ENCODE data around the gene URM1.

URM1 gene

GRCh38 chr9:128391956-128392301 is 20.8 kb downstream of the URM1 start:
- no peak overlapping the region for H3K4me3 ChIP-seq (ENCODE audit: low read length)
- no peak for TF ChIP-seq CTCF (IDR thresholded peaks at IDR 0.05; ENCODE audit: low read length)
- TF ChIP-seq EZH2phosphoT487 (IDR thresholded peaks at IDR 0.05; ENCODE audit: low read length): no peak
- TF ChIP-seq EZH2 (optimal IDR thresholded peaks at IDR 0.05; ENCODE audit: low read depth, low read length): no peak
- H2AFZ ChIP-seq (ENCODE audit: low read length): no peak overlapping the region
- H3K9me2 ChIP-seq (replicated peaks; ENCODE audit: insufficient read depth, low read length): no peaks in the 10 kb centered on the region
- no peaks in the 10 kb centered on the region; the same call in 1 of the 2 replicates for H3K36me3 ChIP-seq (replicated peaks; ENCODE audit: insufficient read depth, low read length)
- no peak overlapping the region for H3K4me2 ChIP-seq (ENCODE audit: low read depth, low read length)
- no peaks in the 10 kb centered on the region for H3K79me2 ChIP-seq (ENCODE audit: low read length)
- no peaks in the 10 kb centered on the region for H3K9me3 ChIP-seq (replicated peaks; ENCODE audit: insufficient read depth, low read length)
- no peaks in the 10 kb centered on the region for H3F3A ChIP-seq (ENCODE audit: insufficient read depth, low read length)
- H3K27me3 ChIP-seq (replicated peaks; ENCODE audit: insufficient read depth, low read length): 0 out of 2 replicates have a peak, but pooled peaks cover 2% of the 10 kb centered on the region
- no peaks in the 10 kb centered on the region for H3K4me1 ChIP-seq (ENCODE audit: low read length)
- H3K9ac ChIP-seq (ENCODE audit: low read length): no peak overlapping the region
- H4K20me1 ChIP-seq (ENCODE audit: insufficient read depth, low read length): no peaks in the 10 kb centered on the region
- no peak for DNase-seq
- no peak overlapping the region for H3K27ac ChIP-seq (ENCODE audit: low read length)

GRCh38 chr9:128392302-128393144 is 21.3 kb downstream of the URM1 start:
- Histone ChIP-seq H3K27me3 (replicated peaks; ENCODE audit: insufficient read depth, low read length) (0 out of 2 replicates have a peak, but pooled peaks cover 4% of the 10 kb centered on the region), H3K9ac (ENCODE audit: low read length) (no peak overlapping the region), H4K20me1 (ENCODE audit: insufficient read depth, low read length) (no peaks in the 10 kb centered on the region)

GRCh38 chr9:128393145-128393775 is 22.1 kb downstream of the URM1 start:
- no peak overlapping the region for H3K27ac ChIP-seq (ENCODE audit: low read length)
- no peaks in the 10 kb centered on the region for H3K4me1 ChIP-seq (ENCODE audit: low read length)
- no peak for DNase-seq
- no peak overlapping the region for H3K4me2 ChIP-seq (ENCODE audit: low read depth, low read length)
- H3K9me3 ChIP-seq (replicated peaks; ENCODE audit: insufficient read depth, low read length): no peaks in the 10 kb centered on the region
- H3F3A ChIP-seq (ENCODE audit: insufficient read depth, low read length): no peaks in the 10 kb centered on the region
- no peaks in the 10 kb centered on the region for H3K9me2 ChIP-seq (replicated peaks; ENCODE audit: insufficient read depth, low read length)
- no peak overlapping the region for H3K4me3 ChIP-seq (ENCODE audit: low read length)
- H3K9ac ChIP-seq (ENCODE audit: low read length): no peak overlapping the region
- no peaks in the 10 kb centered on the region for H4K20me1 ChIP-seq (ENCODE audit: insufficient read depth, low read length)
- TF ChIP-seq CTCF (IDR thresholded peaks at IDR 0.05; ENCODE audit: low read length) (no peak), EZH2phosphoT487 (IDR thresholded peaks at IDR 0.05; ENCODE audit: low read length) (no peak), EZH2 (optimal IDR thresholded peaks at IDR 0.05; ENCODE audit: low read depth, low read length) (no peak)
- 0 out of 2 replicates have a peak, but pooled peaks cover 7% of the 10 kb centered on the region for H3K27me3 ChIP-seq (replicated peaks; ENCODE audit: insufficient read depth, low read length)
- H3K79me2 ChIP-seq (ENCODE audit: low read length): no peaks in the 10 kb centered on the region
- no peak overlapping the region for H2AFZ ChIP-seq (ENCODE audit: low read length)
- H3K36me3 ChIP-seq (replicated peaks; ENCODE audit: insufficient read depth, low read length): no peaks in the 10 kb centered on the region

More at GRCh38 chr9:128392302-128393144, 21.3 kb downstream of the URM1 start:
- Histone ChIP-seq H3K36me3 (replicated peaks; ENCODE audit: insufficient read depth, low read length) (no peaks in the 10 kb centered on the region), H3K27ac (ENCODE audit: low read length) (no peak overlapping the region), H2AFZ (ENCODE audit: low read length) (no peak overlapping the region), H3K4me2 (ENCODE audit: low read depth, low read length) (no peak overlapping the region), H3K9me3 (replicated peaks; ENCODE audit: insufficient read depth, low read length) (no peaks in the 10 kb centered on the region), H3K9me2 (replicated peaks; ENCODE audit: insufficient read depth, low read length) (no peaks in the 10 kb centered on the region), H3K79me2 (ENCODE audit: low read length) (no peaks in the 10 kb centered on the region), H3K4me3 (ENCODE audit: low read length) (no peak overlapping the region), H3K4me1 (ENCODE audit: low read length) (no peaks in the 10 kb centered on the region), H3F3A (ENCODE audit: insufficient read depth, low read length) (no peaks in the 10 kb centered on the region)
- TF ChIP-seq CTCF (IDR thresholded peaks at IDR 0.05; ENCODE audit: low read length) (no peak), EZH2phosphoT487 (IDR thresholded peaks at IDR 0.05; ENCODE audit: low read length) (no peak), EZH2 (optimal IDR thresholded peaks at IDR 0.05; ENCODE audit: low read depth, low read length) (no peak)
- no peak for DNase-seq
